NCI-H69 (cell line): Measurements from ENCODE around the gene ARID5A.
A peak's percentile ranks its signal among the peaks of the same experiment; 100 is the strongest.

Source experiments
- DNase-seq: peaks from one replicate; lab custom pipeline; 2025; lab: John Stamatoyannopoulos, UW

The ARID5A gene

GRCh38 chr2:96527286-96528005 is 9.1 kb upstream of the ARID5A start:
- no peak for DNase-seq

- peak; percentile 41 for DNase-seq
Measured at GRCh38 chr2:96528006-96528699, 8.4 kb upstream of the ARID5A start.

GRCh38 chr2:96528700-96529375 is 7.7 kb upstream of the ARID5A start:
- DNase-seq, result no peak

GRCh38 chr2:96529376-96530143 is 7.0 kb upstream of the ARID5A start:
- no peak for DNase-seq

GRCh38 chr2:96530144-96530430 is 6.5 kb upstream of the ARID5A start:
- DNase-seq, result no peak

GRCh38 chr2:96530474-96531357 is 5.8 kb upstream of the ARID5A start:
- DNase-seq, result no peak

- DNase-seq, result no peak
Measured at GRCh38 chr2:96531366-96531765, 5.2 kb upstream of the ARID5A start.

- DNase-seq, result peak; percentile 97
Measured at GRCh38 chr2:96531872-96532505, 4.6 kb upstream of the ARID5A start.

- no peak for DNase-seq
Measured at GRCh38 chr2:96532641-96533291, 3.8 kb upstream of the ARID5A start.

- DNase-seq, result peak; percentile 58
Measured at GRCh38 chr2:96533292-96534073, 3.1 kb upstream of the ARID5A start.

GRCh38 chr2:96534141-96534540 is 2.4 kb upstream of the ARID5A start:
- no peak for DNase-seq

GRCh38 chr2:96534701-96535181 is 1.8 kb upstream of the ARID5A start:
- peak; percentile 54 for DNase-seq

- peak; percentile 13 for DNase-seq
Measured at GRCh38 chr2:96535331-96535730, 1.2 kb upstream of the ARID5A start.

- peak; percentile 48 for DNase-seq
Measured at GRCh38 chr2:96537066-96537733, 648 bp downstream of the ARID5A start.

- DNase-seq, result no peak
Measured at GRCh38 chr2:96537734-96538486, 1.4 kb downstream of the ARID5A start.

GRCh38 chr2:96538487-96539214 is 2.1 kb downstream of the ARID5A start:
- DNase-seq, result peak; percentile 29

GRCh38 chr2:96539215-96539920 is 2.8 kb downstream of the ARID5A start:
- no peak for DNase-seq
